Spleen (tissue), 11 donors: ENCODE measurements around the gene SDCBP2. TPM values are rescaled to one million over a fixed set of nuclear protein-coding genes. Genes with fewer than 3 reads are reported as not detected.
A peak's percentile ranks its signal among the peaks of the same experiment; 100 is the strongest.

ENCODE experiments used
- DNase-seq: peaks from one replicate; pipeline ENCODE4 v3.0.0-alpha.2; 2020
- H3K27ac ChIP-seq, 8 donors: fragments of 200-600 bp; sonication (generic) in 7 of 8; 1 replicate in 4 of 8; 2 replicates in 4 of 8; pipeline versions ENCODE4 v1.5.0 to v1.8.0; 2016 to 2021; ENCODE audit warnings: inconsistent platforms in 4 of 8, mild to moderate bottlenecking in 4 of 8, moderate library complexity in 1 of 8
- H3K27me3 ChIP-seq, 7 donors: fragments of 200-600 bp; sonication (generic) in 6 of 7; replicated peaks in 1 of 7; 1 replicate in 4 of 7; 2 replicates in 3 of 7; pipeline versions ENCODE4 v1.5.0 to v1.8.0; 2016 to 2021; ENCODE audit warnings: inconsistent platforms in 3 of 7, mild to moderate bottlenecking in 1 of 7
- H3K36me3 ChIP-seq, 6 donors: fragments of 200-600 bp; sonication (generic) in 5 of 6; 1 replicate in 4 of 6; 2 replicates in 2 of 6; pipeline versions ENCODE4 v1.5.0 to v1.8.0; 2016 to 2021; ENCODE audit warnings: inconsistent platforms in 2 of 6
- H3K4me1 ChIP-seq, 6 donors: fragments of 200-600 bp; sonication (generic) in 5 of 6; 1 replicate in 3 of 6; 2 replicates in 3 of 6; pipeline versions ENCODE4 v1.5.0 to v1.8.0; 2016 to 2021; ENCODE audit warnings: inconsistent platforms in 3 of 6
- H3K4me3 ChIP-seq, 8 donors: fragments of 200-600 bp; sonication (generic) in 7 of 8; 1 replicate in 4 of 8; 2 replicates in 4 of 8; pipeline versions ENCODE4 v1.5.0 to v1.8.0; 2016 to 2021; ENCODE audit warnings: inconsistent platforms in 4 of 8, mild to moderate bottlenecking in 4 of 8, moderate library complexity in 2 of 8
- H3K9me3 ChIP-seq, 8 donors: fragments of 200-600 bp; sonication (generic) in 7 of 8; 1 replicate in 4 of 8; 2 replicates in 4 of 8; pipeline versions ENCODE4 v1.5.0 to v1.8.0; 2016 to 2021; ENCODE audit warnings: inconsistent platforms in 4 of 8
- CTCF ChIP-seq, 11 experiments: fragments of 200-600 bp in 7 of 11; fragments of 450-650 bp in 4 of 11; sonication (generic) in 4 of 11; IDR thresholded peaks in 8 of 11; conservative IDR thresholded peaks in 3 of 11; 1 replicate in 7 of 11; 2 replicates in 4 of 11; pipeline versions ENCODE4 v1.4.0 to v1.8.0; 2016 to 2021; ENCODE audit warnings: antibody characterized with exemption in 11 of 11, inconsistent platforms in 4 of 11, mild to moderate bottlenecking in 1 of 11
- POLR2A ChIP-seq, 3 donors: fragments of 450-650 bp; IDR thresholded peaks; one replicate each; pipeline ENCODE4 v1.5.1; 2017; ENCODE audit warnings: antibody characterized with exemption in 3 of 3, mild to moderate bottlenecking in 1 of 3
- POLR2AphosphoS5 ChIP-seq, 3 donors: sonication (generic); formaldehyde crosslinking; IDR thresholded peaks; one replicate each; pipeline ENCODE4 v1.5.1; 2017; ENCODE audit warnings: antibody characterized with exemption in 3 of 3
- WGBS, 5 donors: extraction: QIAGEN DNeasy Blood & Tissue Kit in 3 of 5; methylation state at CpG; one replicate each; pipeline versions ENCODE4 v1.1.5 to v1.1.7; 2013 to 2018; 5-methylcytosine and 5-hydroxymethylcytosine counted together
- intact Hi-C: fragments of 100-400 bp; cut with DNase I; formaldehyde crosslinking; loops from one replicate; pipeline ENCODE4 v1.15.0; 2023; ENCODE audit warnings: low total_unique reads
- polyA plus RNA-seq, 3 donors: library from polyadenylated mRNA; stranded (reverse); fragments of 200-250 nt; gene quantifications; one replicate each; pipeline ENCODE4 v1.2.1, GENCODE V29; 2013
- total RNA-seq, 7 donors: library from RNA; depleted of rRNA in 3 of 7; stranded (reverse); fragments of >200 nt in 3 of 7; fragmentation: NEBNext Ultra II Directional in 4 of 7; extraction: Animal tissue kit (Norgen Biotek cat#: 25700) in 4 of 7; gene quantifications; one replicate each; pipeline versions ENCODE4 v1.1.0 to v1.2.1, GENCODE V29; 2016 to 2021
- donor health status: healthy with polysubstance abuse.
- donor health status: DM: no; HTN: no; CAD: no; lungs with moderate emphysema.
- donor health status: DM: no; HTN: no; CAD: no.
- donor health status: Bipolar disorder and iron deficiency.
- donor health status: healthy.
- donor health status: DM: no; HTN: no; CAD: no.
- donor health status: DM: yes; HTN: yes; CAD: no.

The SDCBP2 gene
- total and polyA plus RNA-seq, 10 donors, result 2.0 to 7.1 (median 3.3) TPM

- intact Hi-C loops, result no loop called here
- no peak overlapping the region for H3K4me3 ChIP-seq
- TF ChIP-seq POLR2AphosphoS5 (IDR thresholded peaks at IDR 0.05) (no peak), CTCF (IDR thresholded peaks at IDR 0.05 in 8 of 11, conservative IDR thresholded peaks at IDR 0.05 in 3 of 11) (no peak), POLR2A (IDR thresholded peaks at IDR 0.05) (no peak)
- H3K36me3 ChIP-seq, result peaks cover 0 to 89% (median 57%) of the 10 kb centered on the region in 6 donors
- peak overlapping the region in 5 of 8 donors; percentile 33 to 64 (median 42) for H3K27ac ChIP-seq
- no peaks in the 10 kb centered on the region for H3K27me3 ChIP-seq
- peaks cover 24 to 70% (median 53%) of the 10 kb centered on the region in 6 donors for H3K4me1 ChIP-seq
- DNase-seq, result no peak
- WGBS, 5 donors, result 60 to 77% (median 64%) methylated on average over 2 of the region's 2 CpGs
- H3K9me3 ChIP-seq, result no peaks in the 10 kb centered on the region
Observed at GRCh38 chr20:1370548-1371110, 41.7 kb upstream of the SDCBP2 start.

GRCh38 chr20:1369970-1370369 is 41.0 kb upstream of the SDCBP2 start:
- no peaks in the 10 kb centered on the region for H3K27me3 ChIP-seq
- H3K36me3 ChIP-seq, result peaks cover 0 to 90% (median 54%) of the 10 kb centered on the region in 6 donors
- intact Hi-C loops, result no loop called here
- H3K4me1 ChIP-seq, result peaks cover 18 to 67% (median 48%) of the 10 kb centered on the region in 6 donors
- TF ChIP-seq CTCF (IDR thresholded peaks at IDR 0.05 in 8 of 11, conservative IDR thresholded peaks at IDR 0.05 in 3 of 11) (no peak), POLR2AphosphoS5 (IDR thresholded peaks at IDR 0.05) (peak in 1 of 3 donors; percentile 6)
- H3K4me3 ChIP-seq, result no peak overlapping the region
- DNase-seq, result no peak
- H3K27ac ChIP-seq, result peak overlapping the region in 5 of 8 donors; percentile 30 to 64 (median 42)
- 80 to 93% (median 85%) methylated on average over 3 of the region's 3 CpGs for WGBS, 5 donors
- no peaks in the 10 kb centered on the region for H3K9me3 ChIP-seq

GRCh38 chr20:1368448-1369199 is 39.7 kb upstream of the SDCBP2 start:
- intact Hi-C loops, result no loop called here
- TF ChIP-seq CTCF (IDR thresholded peaks at IDR 0.05 in 8 of 11, conservative IDR thresholded peaks at IDR 0.05 in 3 of 11), result no peak
- TF ChIP-seq POLR2A (IDR thresholded peaks at IDR 0.05), result no peak
- no peak for TF ChIP-seq POLR2AphosphoS5 (IDR thresholded peaks at IDR 0.05)
- Histone ChIP-seq H3K9me3 (no peaks in the 10 kb centered on the region), H3K36me3 (peaks cover 0 to 84% (median 44%) of the 10 kb centered on the region in 6 donors), H3K4me1 (peaks cover 18 to 67% (median 47%) of the 10 kb centered on the region in 6 donors), H3K27ac (peak overlapping the region in 1 of 8 donors; percentile 24), H3K4me3 (no peak overlapping the region), H3K27me3 (no peaks in the 10 kb centered on the region)
- no peak for DNase-seq
- 76 to 85% (median 79%) methylated on average over 7 of the region's 7 CpGs for WGBS, 5 donors

- Histone ChIP-seq H3K36me3 (peaks cover 0 to 82% (median 35%) of the 10 kb centered on the region in 6 donors), H3K4me1 (peaks cover 12 to 67% (median 43%) of the 10 kb centered on the region in 6 donors), H3K27me3 (no peaks in the 10 kb centered on the region), H3K9me3 (no peaks in the 10 kb centered on the region), H3K4me3 (no peak overlapping the region), H3K27ac (no peak overlapping the region)
- TF ChIP-seq POLR2A (IDR thresholded peaks at IDR 0.05), result no peak
- TF ChIP-seq POLR2AphosphoS5 (IDR thresholded peaks at IDR 0.05), result peak in 1 of 3 donors; percentile 23
- intact Hi-C loops, result no loop called here
- DNase-seq, result no peak
- WGBS, 5 donors, result 93 to 98% (median 98%) methylated on average over 4 of the region's 4 CpGs
Observed at GRCh38 chr20:1367479-1367878, 38.5 kb upstream of the SDCBP2 start.
